ENCODE results near the gene RAB27A.

- no peak for TF ChIP-seq TAF15 (IDR thresholded peaks at IDR 0.05; ENCODE audit: low read depth, low read length, poor library complexity, severe bottlenecking)
- TF ChIP-seq POLR2AphosphoS5 (IDR thresholded peaks at IDR 0.05; ENCODE audit: low read depth, low read length) = no peak
- TF ChIP-seq CHD2 (IDR thresholded peaks at IDR 0.05; ENCODE audit: low read depth, low read length) = no peak
- no peak for TF ChIP-seq CTCF (CRISPR knock-in tag; IDR thresholded peaks at IDR 0.05)
- no peak for TF ChIP-seq CEBPB (IDR thresholded peaks at IDR 0.05; ENCODE audit: borderline replicate concordance, low read depth, low read length)
- no peak for TF ChIP-seq FOXP1 (IDR thresholded peaks at IDR 0.05)
- no peak for TF ChIP-seq FOXP1 (CRISPR knock-in tag; IDR thresholded peaks at IDR 0.05)
- TF ChIP-seq NFYB (CRISPR knock-in tag; IDR thresholded peaks at IDR 0.05) = no peak
- no peak for TF ChIP-seq HNF4A (CRISPR knock-in tag; IDR thresholded peaks at IDR 0.05)
- TF ChIP-seq EZH2 (conservative IDR thresholded peaks at IDR 0.05; ENCODE audit: low read depth, low read length) = no peak
- TF ChIP-seq MXI1 (IDR thresholded peaks at IDR 0.05; ENCODE audit: borderline replicate concordance, low read depth, low read length) = no peak
- no peak for TF ChIP-seq TAF1 (CRISPR knock-in tag; IDR thresholded peaks at IDR 0.05)
Measured at GRCh38 chr15:55222588-55222987, 67.0 kb downstream of the RAB27A start.
